HT1080 (cell line): Measurements from ENCODE around the gene LMF1. TPM values are rescaled to one million over a fixed set of nuclear protein-coding genes. Genes with fewer than 3 reads are reported as not detected.

Experiments
- DNase-seq: peaks from one replicate; pipeline ENCODE4 v3.0.0-alpha.2; 2015; ENCODE audit warnings: low read depth
- total RNA-seq: library from RNA; depleted of rRNA; stranded (reverse); fragments of >200 nt; shearing (Covaris generic); gene quantifications from 2 replicates; pipeline ENCODE4 v1.2.3, GENCODE V29; 2014

The LMF1 gene
- total RNA-seq, 1 experiment from 2014 or later, result not detected

GRCh38 chr16:931171-931570, 39.6 kb downstream of the LMF1 start:
- DNase-seq, result no peak

GRCh38 chr16:930511-930910, 40.3 kb downstream of the LMF1 start:
- DNase-seq, result no peak

GRCh38 chr16:930076-930475, 40.7 kb downstream of the LMF1 start:
- no peak for DNase-seq

GRCh38 chr16:929227-930073, 41.3 kb downstream of the LMF1 start:
- no peak for DNase-seq

- no peak for DNase-seq
These were observed 42.3 kb downstream of the LMF1 start for GRCh38 chr16:928526-928925.

GRCh38 chr16:927931-928330, 42.9 kb downstream of the LMF1 start:
- DNase-seq, result no peak

GRCh38 chr16:927406-927805, 43.4 kb downstream of the LMF1 start:
- DNase-seq, result no peak

GRCh38 chr16:926715-927114, 44.1 kb downstream of the LMF1 start:
- DNase-seq, result no peak

GRCh38 chr16:924806-925205, 46.0 kb downstream of the LMF1 start:
- DNase-seq, result no peak

- DNase-seq, result no peak
These were observed 46.7 kb downstream of the LMF1 start for GRCh38 chr16:924063-924462.

- no peak for DNase-seq
These were observed 47.6 kb downstream of the LMF1 start for GRCh38 chr16:923184-923583.

- DNase-seq, result no peak
These were observed 48.7 kb downstream of the LMF1 start for GRCh38 chr16:922051-922450.

- DNase-seq, result no peak
These were observed 49.4 kb downstream of the LMF1 start for GRCh38 chr16:921321-921905.

- DNase-seq, result no peak
These were observed 50.1 kb downstream of the LMF1 start for GRCh38 chr16:920717-921116.

- no peak for DNase-seq
These were observed 50.6 kb downstream of the LMF1 start for GRCh38 chr16:920051-920681.

- DNase-seq, result no peak
These were observed 51.1 kb downstream of the LMF1 start for GRCh38 chr16:919658-920050.

- no peak for DNase-seq
These were observed 51.8 kb downstream of the LMF1 start for GRCh38 chr16:918741-919657.

- DNase-seq, result no peak
These were observed 52.7 kb downstream of the LMF1 start for GRCh38 chr16:918068-918467.

- no peak for DNase-seq
These were observed 53.2 kb downstream of the LMF1 start for GRCh38 chr16:917591-918061.

- DNase-seq, result no peak
These were observed 54.6 kb downstream of the LMF1 start for GRCh38 chr16:916035-916799.

GRCh38 chr16:915546-915945, 55.2 kb downstream of the LMF1 start:
- DNase-seq, result no peak
